Lung (tissue), 12 donors: ENCODE results near the gene TLE3. TPM values are rescaled to one million over a fixed set of nuclear protein-coding genes. Genes with fewer than 3 reads are reported as not detected.

Experiments used
- ATAC-seq: fragments of 200-7000 bp; cut with Tn5 transposase; one replicate; pipeline ENCODE4 v1.9.1; 2020; ENCODE audit warnings: moderate number of reproducible peaks; ENCODE audit not compliant: insufficient read depth, low FRiP score
- DNase-seq, 3 donors: peaks; one replicate each; pipeline ENCODE4 v3.0.0-alpha.2; 2013 to 2017
- H3K27ac ChIP-seq, 2 donors: one replicate each; pipeline ENCODE4 v1.5.1; 2013; ENCODE audit warnings: mild to moderate bottlenecking in 2 of 2, moderate library complexity in 2 of 2, control low read depth in 1 of 2, inconsistent platforms in 1 of 2, low read depth in 1 of 2, low read length in 1 of 2
- H3K27me3 ChIP-seq, 3 donors: one replicate each; pipeline ENCODE4 v1.5.1; 2013; ENCODE audit warnings: low read length in 2 of 3; ENCODE audit not compliant: control insufficient read depth in 3 of 3, insufficient read depth in 3 of 3
- H3K36me3 ChIP-seq, 4 donors: one replicate each; pipeline ENCODE4 v1.5.1; 2013; ENCODE audit warnings: low read length in 4 of 4, mild to moderate bottlenecking in 1 of 4, moderate library complexity in 1 of 4; ENCODE audit not compliant: control insufficient read depth in 4 of 4, insufficient read depth in 4 of 4
- H3K4me1 ChIP-seq, 5 donors: one replicate each; pipeline ENCODE4 v1.5.1; 2013; ENCODE audit warnings: low read length in 5 of 5, mild to moderate bottlenecking in 2 of 5, moderate library complexity in 1 of 5; ENCODE audit not compliant: control insufficient read depth in 5 of 5, insufficient read depth in 5 of 5
- H3K4me3 ChIP-seq: one replicate; pipeline ENCODE4 v1.5.1; 2013; ENCODE audit warnings: mild to moderate bottlenecking, control low read depth, moderate library complexity
- H3K9ac ChIP-seq, 2 donors: one replicate each; pipeline ENCODE4 v1.5.1; 2013; ENCODE audit warnings: low read length in 2 of 2, control low read depth in 1 of 2; ENCODE audit not compliant: insufficient read depth in 1 of 2
- H3K9me3 ChIP-seq, 4 donors: one replicate each; pipeline ENCODE4 v1.5.1; 2013; ENCODE audit warnings: low read length in 3 of 4, mild to moderate bottlenecking in 1 of 4, moderate library complexity in 1 of 4; ENCODE audit not compliant: control insufficient read depth in 4 of 4, insufficient read depth in 3 of 4
- CTCF ChIP-seq: IDR thresholded peaks from 2 replicates; pipeline ENCODE4 v1.5.1; 2012; ENCODE audit warnings: mild to moderate bottlenecking; ENCODE audit errors: control extremely low read depth, extremely low read depth
- WGBS, 2 donors: extraction: QIAGEN DNeasy Blood & Tissue Kit; methylation state at CpG; one replicate each; pipeline ENCODE4 v1.1.7; 2013; 5-methylcytosine and 5-hydroxymethylcytosine counted together
- polyA plus RNA-seq, 2 donors: library from polyadenylated mRNA; stranded (reverse); fragments of 200-250 nt; gene quantifications; one replicate each; pipeline ENCODE4 v1.2.1, GENCODE V29; 2013
- total RNA-seq, 2 donors: library from RNA; depleted of rRNA in 1 of 2; stranded (reverse); fragments of >200 nt in 1 of 2; gene quantifications; one replicate each; pipeline ENCODE4 v1.2.1, GENCODE V29; 2014 to 2021
- donor health status: control.
- donor health status: control.
- donor health status: Bipolar disorder and iron deficiency.
- donor health status: healthy.
- donor health status: DM: yes; HTN: yes; CAD: no.

Gene TLE3
- total and polyA plus RNA-seq, 4 donors = 22.7 to 77.3 (median 73.3) TPM

- TF ChIP-seq CTCF = no peak
Measured at GRCh38 chr15:70058642-70059360, 38.9 kb downstream of the TLE3 start.

GRCh38 chr15:70057931-70058641, 39.6 kb downstream of the TLE3 start:
- H3K4me1 ChIP-seq = peaks cover 0 to 21% (median 10%) of the 10 kb centered on the region in 5 donors
- H3K4me3 ChIP-seq = no peak overlapping the region
- peaks cover 0 to 4% (median 0%) of the 10 kb centered on the region in 4 donors for H3K9me3 ChIP-seq
- no peaks in the 10 kb centered on the region for H3K27me3 ChIP-seq
- no peak for DNase-seq
- no peak for TF ChIP-seq CTCF
- H3K27ac ChIP-seq = no peak overlapping the region
- peaks cover 18 to 93% (median 71%) of the 10 kb centered on the region in 4 donors for H3K36me3 ChIP-seq
- 95% methylated on average over 21 of the region's 21 CpGs for WGBS, 2 donors
- H3K9ac ChIP-seq = no peak overlapping the region
- no peak for ATAC-seq

More at GRCh38 chr15:70058642-70059360, 38.9 kb downstream of the TLE3 start:
- WGBS, 2 donors = 97% methylated on average over 11 of the region's 11 CpGs
- peaks cover 0 to 4% (median 0%) of the 10 kb centered on the region in 4 donors for H3K9me3 ChIP-seq
- no peak for DNase-seq
- H3K36me3 ChIP-seq = peaks cover 18 to 92% (median 71%) of the 10 kb centered on the region in 4 donors
- ATAC-seq = no peak
- H3K4me1 ChIP-seq = peaks cover 0 to 28% (median 17%) of the 10 kb centered on the region in 5 donors
- no peak overlapping the region for H3K9ac ChIP-seq
- H3K4me3 ChIP-seq = no peak overlapping the region
- H3K27me3 ChIP-seq = no peaks in the 10 kb centered on the region
- no peak overlapping the region for H3K27ac ChIP-seq

- Histone ChIP-seq H3K27ac (no peak overlapping the region), H3K4me3 (no peak overlapping the region), H3K9me3 (peaks cover 0 to 6% (median 0%) of the 10 kb centered on the region in 4 donors), H3K9ac (no peak overlapping the region), H3K27me3 (no peaks in the 10 kb centered on the region), H3K4me1 (peaks cover 0 to 2% (median 0%) of the 10 kb centered on the region in 5 donors), H3K36me3 (peaks cover 18 to 92% (median 78%) of the 10 kb centered on the region in 4 donors)
- TF ChIP-seq CTCF = no peak
- WGBS, 2 donors = 94 to 96% methylated on average over 9 of the region's 9 CpGs
- no peak for DNase-seq
- no peak for ATAC-seq
Measured at GRCh38 chr15:70056091-70056680, 41.5 kb downstream of the TLE3 start.
